ENCODE data around the gene KRI1.

DNA sequence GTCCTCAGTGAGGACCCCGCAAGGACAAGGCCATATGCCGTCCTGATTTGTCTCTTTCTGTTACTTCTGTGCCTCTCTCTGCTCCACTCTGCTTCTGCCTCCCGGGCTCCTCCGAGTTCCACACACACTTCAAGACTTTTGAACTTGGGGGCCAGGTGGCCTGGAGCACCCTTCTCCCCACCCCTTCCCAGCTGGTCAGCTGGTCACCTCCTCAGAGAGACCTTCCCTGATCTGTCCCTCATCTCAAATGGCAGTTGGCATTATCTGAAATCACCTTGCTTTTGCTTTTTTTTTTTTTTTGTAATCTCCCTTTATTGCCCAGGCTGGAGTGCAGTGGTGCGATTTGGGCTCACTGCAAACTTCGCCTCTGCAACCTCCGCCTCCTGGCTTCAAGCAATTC is 46.4 kb downstream of the KRI1 start:
- TF ChIP-seq CTCF (IDR thresholded peaks at IDR 0.05) (no peak), POLR2A (IDR thresholded peaks at IDR 0.05) (no peak), POLR2AphosphoS5 (IDR thresholded peaks at IDR 0.05) (no peak)

Data from breast epithelium (tissue), 3 donors.